ENCODE data around the gene ALDH5A1.
A peak's percentile ranks its signal among the peaks of the same experiment; 100 is the strongest.

Gene ALDH5A1

DNA sequence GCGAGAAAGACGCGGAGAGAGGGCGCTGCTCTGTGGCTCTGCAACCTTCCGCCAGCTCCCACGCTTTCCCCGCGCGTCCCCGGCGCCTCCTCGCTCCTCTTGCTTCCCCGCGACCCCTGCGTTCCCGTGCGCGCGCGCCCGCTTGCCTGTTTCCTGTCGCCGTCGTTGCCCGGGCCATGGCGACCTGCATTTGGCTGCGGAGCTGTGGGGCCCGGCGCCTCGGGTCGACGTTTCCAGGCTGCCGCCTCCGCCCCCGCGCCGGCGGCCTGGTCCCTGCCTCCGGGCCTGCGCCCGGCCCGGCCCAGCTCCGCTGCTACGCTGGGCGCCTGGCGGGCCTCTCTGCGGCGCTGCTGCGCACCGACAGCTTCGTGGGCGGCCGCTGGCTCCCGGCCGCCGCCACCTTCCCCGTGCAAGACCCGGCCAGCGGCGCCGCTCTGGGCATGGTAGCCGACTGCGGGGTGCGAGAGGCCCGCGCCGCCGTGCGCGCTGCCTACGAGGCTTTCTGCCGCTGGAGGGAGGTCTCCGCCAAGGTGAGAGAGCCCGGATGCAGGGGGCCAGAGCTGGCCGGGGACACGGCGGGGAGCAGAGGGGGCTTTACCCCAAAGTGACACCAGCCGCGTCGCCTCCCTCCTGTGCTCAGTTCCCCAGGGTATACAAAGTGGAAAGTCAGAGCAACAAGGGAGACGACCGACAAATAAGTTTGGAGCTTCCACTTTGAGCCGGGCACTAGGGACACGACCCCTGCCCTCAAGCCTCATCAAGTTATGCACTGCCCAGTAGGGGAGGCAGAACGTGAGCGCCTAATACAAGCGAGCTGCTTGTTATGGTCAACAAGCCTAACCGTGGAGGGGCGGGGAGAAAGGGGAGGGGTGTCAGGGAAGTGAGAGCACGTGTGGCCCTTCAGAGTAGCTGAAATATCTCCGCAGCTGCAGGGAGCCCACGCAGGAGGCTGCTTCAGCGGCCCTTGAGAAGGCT, at the start of gene ALDH5A1:
TSS of gene ALDH5A1 (plus strand) at position 149 of the 975 bp plus-strand sequence. CDS start at position 177, 28 bp downstream.
- peak; percentile 65 to 72 for DNase-seq (ENCODE audit: low read depth in 1 of 2, low spot score in 1 of 2)

DNA sequence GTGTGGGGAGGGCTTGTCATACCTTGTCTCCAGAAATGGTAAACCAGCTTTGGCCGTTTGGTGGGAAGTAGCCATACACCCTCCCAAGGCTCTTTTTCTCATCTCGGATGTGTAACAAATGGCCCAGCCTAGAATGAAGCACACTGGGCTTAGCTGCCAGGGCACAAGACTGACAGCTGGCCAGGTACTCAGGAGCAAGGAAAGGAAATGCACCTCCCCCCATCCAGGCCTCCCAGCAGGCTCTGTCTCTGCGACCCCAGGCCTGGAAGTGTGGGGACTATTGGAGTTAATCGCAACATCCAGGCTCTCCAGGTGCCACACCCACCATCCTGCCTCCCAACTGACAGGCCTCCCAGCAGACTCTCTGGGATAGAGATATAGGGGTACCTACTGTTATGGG, 49.1 kb upstream of the ALDH5A1 start:
- DNase-seq (ENCODE audit: low read depth in 1 of 2, low spot score in 1 of 2): no peak

DNA sequence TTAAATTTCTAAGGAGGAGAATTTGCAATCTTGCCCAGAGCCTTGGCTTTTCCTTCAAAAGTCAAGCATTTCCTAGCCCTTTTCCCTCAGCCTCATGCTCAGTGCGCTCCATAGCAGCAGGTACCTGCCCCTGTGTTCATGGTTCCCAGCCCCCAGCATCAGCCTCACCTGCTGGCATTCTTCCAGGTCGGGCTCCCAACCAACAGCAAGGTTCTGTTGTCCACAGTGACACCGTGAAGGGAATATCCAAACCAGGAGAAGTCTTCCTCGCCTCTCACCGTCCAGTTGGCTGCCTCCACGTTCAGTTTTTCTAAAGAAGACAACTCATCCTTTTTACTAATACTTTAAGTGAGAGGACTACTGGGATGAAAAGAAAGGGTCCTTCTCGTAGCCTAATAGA, 48.1 kb upstream of the ALDH5A1 start:
- no peak for DNase-seq (ENCODE audit: low read depth in 1 of 2, low spot score in 1 of 2)

DNA sequence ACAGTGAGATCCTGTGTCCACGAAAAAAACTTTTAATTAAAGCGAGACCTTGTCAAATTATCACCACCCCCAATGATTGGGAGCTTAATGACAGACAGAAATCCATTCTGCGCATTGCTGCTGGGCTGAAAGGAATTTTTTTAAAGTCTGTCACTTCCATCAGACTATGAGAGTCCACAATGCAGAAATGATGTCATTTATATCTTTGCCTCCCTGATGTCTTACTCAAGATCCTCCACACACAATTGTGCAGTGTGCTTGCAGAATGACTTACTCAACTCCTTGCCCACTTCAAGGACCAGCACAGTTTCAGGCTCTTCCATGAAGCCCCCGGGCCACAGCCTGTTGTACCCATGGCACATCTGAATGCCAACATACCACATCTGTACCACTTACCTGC, 46.4 kb upstream of the ALDH5A1 start:
- no peak for DNase-seq (ENCODE audit: low read depth in 1 of 2, low spot score in 1 of 2)

DNA sequence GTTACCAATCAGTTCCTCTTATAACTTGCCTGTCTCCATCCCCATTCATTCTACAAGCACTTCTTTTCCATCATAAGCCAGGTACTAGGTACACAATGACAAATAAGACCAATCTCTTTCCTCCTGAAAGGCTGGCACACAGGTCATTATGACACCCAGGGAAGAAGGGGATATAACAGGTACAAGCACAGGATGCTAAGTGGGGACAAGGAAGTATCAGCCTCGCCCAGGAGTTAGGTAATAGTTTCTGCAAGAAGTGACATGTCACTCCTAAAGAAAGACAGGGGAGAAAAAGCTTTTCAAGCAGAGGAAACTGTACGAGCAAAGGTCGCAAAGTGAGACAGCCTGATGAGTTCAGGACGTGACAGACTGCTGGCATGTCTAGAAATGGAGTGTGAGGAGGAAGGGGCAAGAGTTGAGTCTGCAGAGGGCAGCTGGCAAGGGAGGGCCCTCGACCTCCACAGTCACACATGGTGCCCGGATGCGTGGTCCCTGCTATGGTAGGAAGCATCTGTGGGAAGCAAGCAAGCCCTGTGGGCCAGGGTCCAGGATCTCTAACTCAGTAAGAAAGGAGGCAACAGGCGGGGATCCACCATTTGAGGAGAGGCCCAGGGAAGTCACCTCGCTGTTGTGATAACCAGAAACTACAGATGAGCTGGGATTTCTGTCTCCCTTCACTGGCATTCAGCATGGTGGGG, 45.8 kb upstream of the ALDH5A1 start:
- DNase-seq (ENCODE audit: low read depth in 1 of 2, low spot score in 1 of 2): no peak

DNA sequence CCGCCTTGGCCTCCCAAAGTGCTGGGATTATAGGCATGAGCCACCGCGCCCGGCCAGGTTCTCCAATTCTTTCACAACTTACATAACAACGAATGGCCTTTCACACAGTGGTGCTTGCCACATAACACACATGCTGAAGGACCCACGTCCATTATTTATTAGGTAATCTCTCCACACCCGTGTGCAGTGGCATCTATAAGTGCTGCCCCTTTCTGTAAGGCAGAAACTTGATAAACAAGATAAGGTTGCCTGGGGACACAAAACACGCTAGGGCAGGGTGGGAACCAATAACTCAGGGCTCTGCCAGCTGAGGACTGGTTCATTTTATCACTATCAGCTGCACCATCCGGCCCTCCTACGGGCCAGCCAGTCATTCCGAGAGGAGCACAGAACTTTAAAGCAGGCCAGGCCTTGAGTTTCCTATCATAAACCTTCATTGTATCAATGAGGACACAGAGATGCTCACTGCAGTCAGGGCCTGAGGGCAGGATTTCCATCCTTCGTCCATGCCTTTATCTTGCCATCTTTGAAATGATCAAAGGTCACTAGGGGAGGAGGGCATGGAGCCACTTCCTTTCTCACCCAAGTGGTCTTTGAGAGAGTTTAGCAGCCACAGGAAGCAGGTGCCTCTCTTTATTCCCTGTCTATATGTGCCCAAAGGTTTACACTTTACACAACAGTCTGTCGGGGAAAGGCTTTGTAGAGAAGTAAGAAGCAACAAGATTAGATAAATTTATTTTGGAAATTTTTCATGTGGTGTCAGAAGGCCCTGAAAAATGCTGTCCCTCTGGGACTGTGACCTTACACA, 43.0 kb upstream of the ALDH5A1 start:
- DNase-seq (ENCODE audit: low read depth in 1 of 2, low spot score in 1 of 2): no peak

DNA sequence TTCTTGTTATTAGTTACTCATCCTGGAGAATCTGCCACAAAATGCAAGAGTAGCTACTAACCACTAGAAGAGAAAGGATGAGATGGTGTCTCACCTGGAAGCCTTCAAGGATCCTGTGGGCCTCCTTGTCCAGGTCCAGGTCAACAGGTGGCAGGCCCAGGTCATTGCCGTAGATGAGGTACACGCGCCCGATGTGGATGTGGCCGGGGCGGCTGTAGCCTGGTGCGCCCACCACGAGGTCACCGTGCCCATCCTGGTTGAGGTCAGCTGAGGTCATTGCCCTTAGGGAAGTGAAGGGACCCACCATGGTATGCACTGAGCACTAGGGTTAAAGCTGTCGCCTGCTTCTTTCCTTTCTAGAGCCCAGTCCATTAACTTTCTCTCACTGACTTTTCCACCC, 40.8 kb upstream of the ALDH5A1 start:
- DNase-seq (ENCODE audit: low read depth in 1 of 2, low spot score in 1 of 2): no peak

DNA sequence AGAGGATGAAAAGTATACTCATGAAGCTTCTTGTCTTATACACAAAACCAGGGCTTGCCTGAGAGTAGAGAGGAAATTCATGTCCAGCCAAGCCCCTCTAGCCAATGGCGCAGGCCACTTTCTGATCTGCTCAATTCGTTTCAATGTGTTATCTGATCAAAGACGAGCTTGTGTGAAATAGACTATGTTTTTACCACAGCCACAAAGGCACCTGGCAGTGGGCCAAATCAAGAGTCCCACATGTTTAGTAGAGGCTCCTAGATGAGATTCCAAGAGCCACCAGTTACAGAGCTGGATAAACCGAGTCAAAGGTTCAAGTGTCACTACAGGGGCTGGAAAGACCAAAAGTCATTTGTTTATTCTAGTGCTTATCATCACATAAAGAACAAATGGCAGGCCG, 40.3 kb upstream of the ALDH5A1 start:
- no peak for DNase-seq (ENCODE audit: low read depth in 1 of 2, low spot score in 1 of 2)

DNA sequence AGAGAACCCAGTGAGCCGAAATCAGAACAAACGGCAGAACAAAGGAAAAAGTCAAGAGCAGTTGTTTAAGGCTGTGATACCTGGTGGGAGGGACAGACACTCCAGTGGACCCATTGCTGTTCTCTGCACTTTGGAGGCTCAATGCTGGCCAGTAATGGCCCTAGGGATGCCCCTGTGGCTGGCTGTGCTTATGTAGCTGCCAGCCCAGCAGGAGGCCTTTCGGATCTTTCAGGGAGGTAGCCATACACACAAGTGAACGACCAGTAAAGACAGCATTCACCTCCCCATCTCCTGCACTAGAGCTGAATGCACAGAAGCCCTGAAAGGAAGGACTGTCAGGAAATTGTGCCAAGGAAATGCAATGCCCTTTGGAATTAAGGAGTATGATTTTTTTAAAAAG, 39.7 kb upstream of the ALDH5A1 start:
- no peak for DNase-seq (ENCODE audit: low read depth in 1 of 2, low spot score in 1 of 2)

DNA sequence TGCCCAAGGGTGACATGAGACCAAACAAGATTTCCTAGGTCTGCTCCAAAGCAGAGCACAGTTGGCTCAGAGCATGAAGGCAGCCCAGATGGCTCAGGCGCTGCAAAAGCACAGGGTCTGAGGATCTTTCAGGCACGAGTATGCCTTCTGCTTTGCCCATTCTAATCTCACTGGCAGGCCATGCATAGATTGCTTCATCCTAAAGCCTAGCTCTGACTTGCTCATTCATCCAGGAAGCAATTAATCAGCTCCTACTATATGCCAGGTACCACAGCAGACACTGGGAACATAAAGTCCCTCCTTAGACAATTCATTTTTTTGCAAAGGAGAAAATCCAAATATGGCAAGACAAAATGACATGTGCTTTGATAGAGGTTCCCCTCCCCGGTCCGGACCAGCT, 36.6 kb upstream of the ALDH5A1 start:
- DNase-seq (ENCODE audit: low read depth in 1 of 2, low spot score in 1 of 2): no peak

DNA sequence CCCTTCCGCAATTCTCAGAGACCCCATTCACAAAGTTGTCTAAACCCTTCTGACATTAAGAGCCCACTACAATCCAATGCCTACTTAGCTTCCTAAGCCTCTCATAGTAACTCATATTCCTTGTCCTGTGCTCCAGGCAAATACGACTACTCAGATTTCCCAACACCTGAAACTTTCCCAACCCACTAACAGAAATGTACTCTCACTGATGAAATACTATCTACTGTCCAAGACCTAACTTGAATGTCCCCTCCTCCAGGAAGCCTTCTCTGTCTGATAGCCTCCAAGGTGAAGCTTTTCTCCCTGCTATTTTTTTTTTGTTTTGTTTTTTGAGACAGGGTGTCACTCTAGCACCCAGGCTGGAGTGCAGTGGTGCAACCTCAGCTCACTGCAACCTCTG, 35.8 kb upstream of the ALDH5A1 start:
- DNase-seq (ENCODE audit: low read depth in 1 of 2, low spot score in 1 of 2): no peak

DNA sequence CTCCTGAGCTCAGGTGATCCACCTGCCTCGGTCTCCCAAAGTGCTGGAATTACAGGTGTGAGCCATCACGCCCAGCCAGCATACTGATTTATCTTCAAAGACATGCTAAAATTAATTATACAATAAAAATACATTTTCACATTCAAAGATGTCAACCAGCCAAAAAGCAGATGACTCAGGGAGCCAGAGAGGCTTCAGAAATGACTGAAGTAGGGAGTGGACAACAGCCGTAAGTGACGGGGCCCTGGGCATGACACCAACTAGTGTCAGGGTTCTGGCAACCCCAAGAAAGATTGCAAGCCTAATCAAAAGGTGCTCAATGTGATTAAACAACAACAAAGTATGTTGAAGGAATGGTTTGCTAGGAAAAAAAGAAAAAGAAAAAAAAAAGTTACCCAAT, 33.8 kb upstream of the ALDH5A1 start:
- DNase-seq (ENCODE audit: low read depth in 1 of 2, low spot score in 1 of 2): no peak

DNA sequence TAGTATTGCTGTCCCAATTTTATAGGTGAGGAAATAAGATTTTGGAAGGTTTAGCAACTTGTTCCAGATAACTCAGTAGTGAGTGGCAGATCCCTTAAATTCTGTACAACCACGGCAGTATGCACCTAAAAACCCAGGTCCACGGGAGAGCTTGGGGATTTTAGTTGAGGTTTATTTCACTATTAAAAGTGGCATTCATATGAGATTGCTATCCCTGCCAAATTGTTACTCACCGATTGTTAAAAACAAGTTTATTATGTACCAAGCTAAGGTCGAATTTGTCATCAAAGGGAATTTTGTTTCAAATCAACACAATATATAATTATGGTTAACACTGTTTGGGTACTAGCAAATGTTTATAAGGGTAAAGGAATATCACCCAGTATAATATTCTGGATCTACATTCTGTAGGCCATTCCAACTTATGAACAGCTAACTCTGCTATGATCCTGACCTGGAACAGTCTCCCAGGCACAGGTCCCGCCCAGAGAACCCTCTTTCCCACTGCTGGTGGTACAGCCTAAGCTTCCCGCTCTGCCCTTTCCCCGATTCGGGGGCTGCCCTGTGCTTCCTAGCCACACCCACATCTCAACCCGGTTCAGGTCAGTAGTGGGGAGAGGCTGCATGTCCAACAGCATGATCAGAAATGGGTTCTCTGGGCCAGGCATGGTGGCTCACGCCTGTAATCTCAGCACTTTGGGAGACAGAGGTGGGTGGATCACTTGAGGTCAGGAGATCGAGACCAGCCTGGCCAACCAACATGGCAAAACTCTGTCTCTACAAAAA, 30.3 kb upstream of the ALDH5A1 start:
- DNase-seq (ENCODE audit: low read depth in 1 of 2, low spot score in 1 of 2): no peak

DNA sequence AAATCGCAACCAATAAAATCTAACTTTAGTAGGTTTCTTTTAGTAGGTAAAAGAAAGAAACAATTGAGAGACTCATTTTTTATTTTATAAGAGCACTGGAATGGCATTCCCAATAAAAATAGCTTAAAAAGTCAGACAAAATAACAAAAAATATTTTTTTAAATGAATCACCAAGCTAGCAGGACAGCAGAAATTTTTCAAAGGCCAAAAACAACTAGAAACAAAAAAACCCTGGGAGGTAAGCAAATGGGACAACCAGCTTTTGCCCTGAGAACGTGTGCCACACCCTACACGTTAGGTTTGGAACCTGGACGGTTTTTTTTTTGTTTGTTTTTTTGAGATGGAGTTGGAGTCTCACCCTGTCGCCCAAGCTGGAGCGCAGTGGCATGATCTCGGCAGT, 25.0 kb upstream of the ALDH5A1 start:
- no peak for DNase-seq (ENCODE audit: low read depth in 1 of 2, low spot score in 1 of 2)

DNA sequence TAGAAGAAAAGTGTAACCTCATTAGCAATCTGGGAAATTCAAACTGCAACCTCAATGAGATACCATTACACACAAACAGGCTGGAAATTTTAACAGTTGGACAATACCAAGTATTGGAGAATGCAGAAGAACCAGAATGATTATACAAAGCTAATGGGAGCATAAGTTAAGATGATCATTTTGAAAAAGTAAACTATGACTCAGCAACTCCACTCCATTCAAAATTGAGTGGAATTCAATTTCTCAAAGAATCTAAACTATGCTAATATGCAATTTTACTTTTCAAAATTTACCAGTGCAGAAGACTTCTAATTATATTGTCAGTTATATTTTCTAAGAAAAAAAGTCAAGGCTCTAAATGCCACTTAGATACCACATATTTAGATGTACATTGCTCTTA, 22.6 kb upstream of the ALDH5A1 start:
- no peak for DNase-seq (ENCODE audit: low read depth in 1 of 2, low spot score in 1 of 2)

DNA sequence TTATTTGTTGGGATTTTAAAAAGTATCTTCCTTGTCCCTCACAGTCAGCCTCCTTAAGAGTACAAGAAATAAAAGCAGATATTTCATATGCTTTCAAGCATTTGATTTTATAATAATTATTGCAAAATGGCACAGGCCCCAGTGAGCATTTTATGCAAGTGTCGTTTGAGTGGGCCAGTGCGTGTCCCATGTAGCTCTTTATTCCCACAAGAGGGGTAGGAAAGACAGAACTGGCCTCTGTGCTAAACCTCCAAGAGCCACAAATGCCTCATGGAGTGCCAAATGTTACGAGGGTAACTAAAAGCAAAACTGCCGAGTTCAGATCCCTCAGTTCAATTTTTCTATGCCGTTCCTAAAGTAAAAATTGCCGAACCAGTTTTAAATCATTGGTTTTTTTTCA, 18.1 kb upstream of the ALDH5A1 start:
- no peak for DNase-seq (ENCODE audit: low read depth in 1 of 2, low spot score in 1 of 2)

DNA sequence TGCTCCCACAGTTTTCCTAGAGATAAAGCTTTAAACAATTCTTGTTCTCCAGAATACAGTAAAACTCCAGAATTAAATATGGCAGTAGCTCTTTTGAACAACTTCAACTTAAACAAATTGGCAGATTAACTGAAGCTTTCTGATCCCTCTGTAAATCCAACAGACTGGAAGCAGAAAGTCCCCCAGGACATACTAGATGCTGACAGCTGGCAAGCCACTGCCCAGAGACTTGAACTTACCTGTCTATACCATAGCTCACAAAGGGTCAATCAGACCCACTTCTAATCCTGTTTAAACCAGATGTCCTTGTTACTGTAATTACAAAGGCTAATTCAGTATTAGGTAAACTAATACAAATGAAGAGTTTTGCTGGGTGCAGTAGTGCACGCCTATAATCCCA, 17.7 kb upstream of the ALDH5A1 start:
- no peak for DNase-seq (ENCODE audit: low read depth in 1 of 2, low spot score in 1 of 2)

DNA sequence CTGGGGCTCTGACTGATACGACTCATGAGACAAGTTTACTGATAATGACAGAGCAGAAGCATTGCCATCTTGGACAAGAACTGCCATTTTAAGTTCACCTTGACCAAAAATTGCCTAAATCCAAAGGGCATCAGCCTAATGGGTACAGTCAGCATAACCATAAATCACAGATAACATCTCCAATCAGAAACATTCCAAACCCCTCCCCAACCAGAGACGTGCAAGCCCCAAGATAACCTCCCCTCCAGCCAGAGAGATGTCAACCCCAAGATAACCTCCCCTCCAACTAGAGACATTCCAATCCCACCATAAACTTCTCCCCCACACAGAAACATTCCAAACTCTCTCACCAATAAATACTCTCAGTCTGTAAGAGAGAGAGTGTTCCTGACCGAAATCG, 15.9 kb upstream of the ALDH5A1 start:
- DNase-seq (ENCODE audit: low read depth in 1 of 2, low spot score in 1 of 2): no peak

DNA sequence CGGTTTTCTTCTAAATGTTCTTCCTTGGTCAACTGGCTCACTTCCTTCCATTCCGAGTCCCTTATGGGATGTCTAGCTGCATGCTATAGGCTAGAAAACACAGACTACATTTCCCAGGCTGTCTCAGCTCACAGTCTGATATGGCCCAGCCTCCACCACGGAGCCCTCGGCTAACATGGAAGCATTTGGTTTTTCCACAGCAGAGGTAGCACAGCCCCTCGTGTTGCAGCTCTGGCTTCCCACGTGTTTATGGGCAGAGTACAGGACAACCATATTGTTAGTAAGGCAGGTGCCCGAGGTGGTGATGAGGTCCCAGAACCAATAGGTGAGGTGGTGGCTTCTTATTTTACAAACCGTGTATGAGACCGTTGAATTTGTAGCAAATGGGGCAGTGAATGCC, 14.1 kb upstream of the ALDH5A1 start:
- no peak for DNase-seq (ENCODE audit: low read depth in 1 of 2, low spot score in 1 of 2)

DNA sequence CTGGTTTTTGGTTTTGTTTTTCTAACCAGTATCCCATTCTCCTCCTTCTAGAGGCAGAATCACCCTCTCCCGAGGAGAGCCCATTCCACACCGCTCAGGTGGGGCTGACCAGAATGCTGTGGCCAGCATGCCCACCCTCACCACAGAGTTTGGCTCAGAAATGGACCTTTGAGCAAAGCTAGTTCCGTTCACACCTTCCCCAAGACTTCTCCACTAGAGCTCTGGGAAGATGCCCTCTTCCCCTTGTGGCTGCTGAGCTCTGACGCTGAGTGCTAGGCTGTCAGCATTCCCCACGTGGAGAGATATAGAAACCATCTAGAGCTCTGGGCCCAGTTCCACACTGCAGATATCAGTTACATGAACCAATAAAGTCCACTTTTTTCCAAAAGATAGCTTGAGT, 13.3 kb upstream of the ALDH5A1 start:
- DNase-seq (ENCODE audit: low read depth in 1 of 2, low spot score in 1 of 2): no peak

Data from activated CD4-positive, alpha-beta T cell treated with anti-CD3 and anti-CD28 coated beads, Interleukin-2, amount 50 U/mL, for 24 hours (primary cell).